ENCODE data around the gene GALNTL6.

- TF ChIP-seq POLR2AphosphoS5 (IDR thresholded peaks at IDR 0.05; ENCODE audit: low read depth) = no peak
- TF ChIP-seq CTCF (conservative IDR thresholded peaks at IDR 0.05; ENCODE audit: low read depth in 2 of 2) = no peak
- no peak for TF ChIP-seq EZH2 (IDR thresholded peaks at IDR 0.05; ENCODE audit: low read depth, unreplicated experiment)
- TF ChIP-seq REST (IDR thresholded peaks at IDR 0.05; ENCODE audit: unreplicated experiment) = no peak
- no peak for TF ChIP-seq EZH2phosphoT487 (IDR thresholded peaks at IDR 0.05; ENCODE audit: unreplicated experiment)
- no peak for TF ChIP-seq ETS1 (IDR thresholded peaks at IDR 0.05)
- TF ChIP-seq ZNF462 (CRISPR knock-in tag; IDR thresholded peaks at IDR 0.05) = no peak
- no peak for TF ChIP-seq STAT1 (IDR thresholded peaks at IDR 0.05; ENCODE audit: unreplicated experiment)
Measured at GRCh38 chr4:172149329-172149728, 336.1 kb downstream of the GALNTL6 start.
